GM12865 (cell line): Measurements from ENCODE around the gene FCGR3B.
A peak's percentile ranks its signal among the peaks of the same experiment; 100 is the strongest.
"Not testable (repeated sequence)": the region's sequence is repeated elsewhere in the genome, so short reads cannot be mapped to it uniquely, and the experiment has no call there.

Experiments used
- DNase-seq: peaks from one replicate; pipeline ENCODE4 v3.0.0; 2010; ENCODE audit warnings: low read depth
- H3K4me3 ChIP-seq: 2 replicates; pipeline ENCODE4 v1.5.1; 2011; ENCODE audit warnings: mild to moderate bottlenecking, low read depth, low read length, control low read depth
- TF ChIP-seq, protein P1 (sequence below): IDR thresholded peaks from 2 replicates; pipeline ENCODE4 v1.5.1; 2011; ENCODE audit warnings: low read length, control low read depth, low read depth, inconsistent platforms; ENCODE audit not compliant: insufficient read depth; ENCODE audit errors: missing control alignments

The FCGR3B gene

DNA sequence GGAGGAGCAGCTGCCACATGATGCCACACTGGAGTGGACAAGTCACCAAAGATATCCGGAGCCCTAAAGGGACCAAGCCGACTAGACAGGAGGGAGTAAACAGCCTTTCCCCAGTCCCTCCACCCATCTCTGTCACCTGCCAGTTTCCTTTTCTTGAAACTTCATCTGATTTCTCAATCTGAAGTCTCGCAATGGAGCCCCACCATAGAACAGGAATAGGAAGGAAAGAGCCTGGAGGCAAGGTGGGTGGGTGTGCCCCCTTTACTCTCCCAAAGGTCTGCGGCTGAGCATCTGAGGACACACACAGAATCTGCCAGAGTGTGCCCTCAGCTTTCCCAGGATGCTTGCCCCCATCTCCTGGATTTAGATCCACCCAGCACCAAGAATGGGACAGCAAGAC, at the start of gene FCGR3B:
FCGR3B (minus strand) TSS at position 101 of the 400 bp plus-strand sequence; CDS start at position 19, 82 bp downstream.
- TF ChIP-seq, protein P1, sequence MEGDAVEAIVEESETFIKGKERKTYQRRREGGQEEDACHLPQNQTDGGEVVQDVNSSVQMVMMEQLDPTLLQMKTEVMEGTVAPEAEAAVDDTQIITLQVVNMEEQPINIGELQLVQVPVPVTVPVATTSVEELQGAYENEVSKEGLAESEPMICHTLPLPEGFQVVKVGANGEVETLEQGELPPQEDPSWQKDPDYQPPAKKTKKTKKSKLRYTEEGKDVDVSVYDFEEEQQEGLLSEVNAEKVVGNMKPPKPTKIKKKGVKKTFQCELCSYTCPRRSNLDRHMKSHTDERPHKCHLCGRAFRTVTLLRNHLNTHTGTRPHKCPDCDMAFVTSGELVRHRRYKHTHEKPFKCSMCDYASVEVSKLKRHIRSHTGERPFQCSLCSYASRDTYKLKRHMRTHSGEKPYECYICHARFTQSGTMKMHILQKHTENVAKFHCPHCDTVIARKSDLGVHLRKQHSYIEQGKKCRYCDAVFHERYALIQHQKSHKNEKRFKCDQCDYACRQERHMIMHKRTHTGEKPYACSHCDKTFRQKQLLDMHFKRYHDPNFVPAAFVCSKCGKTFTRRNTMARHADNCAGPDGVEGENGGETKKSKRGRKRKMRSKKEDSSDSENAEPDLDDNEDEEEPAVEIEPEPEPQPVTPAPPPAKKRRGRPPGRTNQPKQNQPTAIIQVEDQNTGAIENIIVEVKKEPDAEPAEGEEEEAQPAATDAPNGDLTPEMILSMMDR: no peak
- no peak within 1 kb of the TSS for H3K4me3 ChIP-seq
- DNase-seq: no peak

DNA sequence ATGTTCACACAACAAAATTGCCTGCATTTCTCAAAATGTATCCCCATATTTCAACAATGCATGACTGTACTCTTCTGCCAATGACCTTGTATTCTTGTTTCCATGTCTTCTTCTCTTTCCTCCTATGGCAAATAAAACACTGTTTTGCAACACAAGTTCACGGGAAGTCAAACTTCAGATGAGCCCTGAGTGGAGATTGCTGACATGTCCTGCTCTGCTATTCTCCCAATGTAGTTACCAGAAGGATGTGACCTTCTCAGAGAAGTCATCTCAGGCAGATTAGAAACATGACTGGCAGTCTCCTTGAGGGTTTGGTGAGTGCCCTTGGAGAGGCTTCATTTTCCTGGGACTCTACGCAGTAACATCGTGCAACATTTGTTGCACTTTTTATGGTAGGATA, 47.5 kb upstream of the FCGR3B start:
- H3K4me3 ChIP-seq: no peak overlapping the region
- TF ChIP-seq, protein P1: no peak
- no peak for DNase-seq

DNA sequence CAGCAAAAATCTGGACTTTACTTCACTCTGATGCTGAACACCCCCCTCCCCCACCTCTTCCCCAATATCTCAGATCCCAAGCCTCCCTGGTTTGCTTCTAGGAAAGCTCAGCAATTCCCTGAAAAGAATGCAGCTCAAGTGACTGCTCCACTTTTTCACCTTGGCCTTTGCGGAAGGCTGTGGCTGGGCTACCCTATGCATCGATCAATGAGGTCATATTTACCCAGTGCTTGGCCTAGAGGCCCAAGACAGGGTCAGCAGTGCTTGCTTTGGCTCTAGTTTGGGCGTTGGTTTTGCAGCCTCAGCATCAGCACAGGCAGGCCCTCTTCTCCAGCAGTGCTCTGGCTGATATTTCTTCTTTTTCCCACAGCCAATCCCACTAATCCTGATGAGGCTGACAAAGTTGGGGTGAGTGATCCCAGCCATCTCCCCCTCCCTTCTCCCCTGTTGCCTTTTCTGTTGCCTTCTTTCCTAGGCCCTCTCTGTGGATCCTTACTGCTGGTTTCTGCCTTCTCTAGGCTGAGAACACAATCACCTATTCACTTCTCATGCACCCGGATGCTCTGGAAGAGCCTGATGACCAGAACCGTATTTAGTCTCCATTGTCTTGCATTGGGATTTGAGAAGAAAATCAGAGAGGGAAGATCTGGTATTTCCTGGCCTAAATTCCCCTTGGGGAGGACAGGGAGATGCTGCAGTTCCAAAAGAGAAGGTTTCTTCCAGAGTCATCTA, 46.1 kb upstream of the FCGR3B start:
- H3K4me3 ChIP-seq: no peak overlapping the region
- TF ChIP-seq, protein P1: no peak
- no peak for DNase-seq

DNA sequence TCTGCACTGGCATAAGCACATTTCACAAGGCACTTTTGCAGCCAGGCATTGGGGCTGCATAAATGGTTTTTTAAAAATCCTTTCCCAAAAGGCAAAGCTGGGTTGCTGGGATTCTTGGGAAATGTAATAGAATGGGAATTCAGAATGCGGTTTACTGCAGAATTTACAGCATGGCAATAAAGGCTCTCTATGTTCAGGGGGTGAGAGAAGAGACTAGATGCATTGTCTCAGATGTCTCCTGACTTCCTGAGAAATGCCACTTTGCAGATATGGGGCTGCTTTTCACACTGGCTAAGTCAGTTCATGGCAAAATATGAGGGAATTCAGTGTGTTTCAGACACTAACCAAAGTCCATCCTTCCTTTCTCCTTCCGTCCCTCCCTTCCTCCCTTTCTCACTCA, 45.5 kb upstream of the FCGR3B start:
- no peak for DNase-seq
- TF ChIP-seq, protein P1: no peak
- H3K4me3 ChIP-seq: no peak overlapping the region

DNA sequence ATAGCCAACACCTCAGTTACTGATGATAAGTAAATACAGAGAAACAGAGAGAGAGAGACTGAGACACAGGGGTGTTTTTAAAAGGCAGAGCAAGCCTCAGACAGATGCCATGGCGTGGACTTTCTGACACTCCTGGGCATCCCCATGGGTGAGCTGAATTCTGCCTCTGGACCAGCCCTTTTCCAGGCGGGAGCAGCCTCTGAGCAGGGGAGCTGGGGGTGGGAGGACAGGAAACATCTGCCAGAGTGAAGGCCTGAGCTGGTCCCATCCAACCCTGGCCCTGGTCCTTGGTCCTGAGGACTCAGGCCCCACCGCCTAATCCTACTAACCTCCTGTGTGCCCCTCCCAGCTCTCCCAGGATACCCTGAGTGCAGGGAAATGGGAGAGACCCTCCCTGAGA, 43.9 kb upstream of the FCGR3B start:
- not testable (repeated sequence) for H3K4me3 ChIP-seq, DNase-seq

DNA sequence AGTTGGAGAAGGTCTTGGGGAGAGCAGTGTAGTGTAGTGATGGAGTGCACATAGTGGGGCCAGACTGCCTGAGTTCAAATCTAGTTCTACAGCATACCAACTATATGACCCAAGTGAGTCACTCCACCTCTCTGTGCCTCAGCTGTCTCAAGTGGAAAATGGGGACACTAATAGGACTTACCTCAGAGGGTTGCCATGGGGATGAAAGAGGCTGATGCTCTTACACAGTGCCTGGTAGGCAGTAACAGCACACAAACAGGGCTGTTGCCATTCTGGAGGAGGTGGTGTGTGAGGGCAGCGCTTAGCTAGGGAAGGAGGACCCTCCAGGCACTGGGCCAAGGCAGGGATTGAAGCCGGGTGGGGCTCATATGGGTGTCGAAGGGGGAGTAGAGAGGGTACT, 43.5 kb upstream of the FCGR3B start:
- not testable (repeated sequence) for H3K4me3 ChIP-seq, DNase-seq

DNA sequence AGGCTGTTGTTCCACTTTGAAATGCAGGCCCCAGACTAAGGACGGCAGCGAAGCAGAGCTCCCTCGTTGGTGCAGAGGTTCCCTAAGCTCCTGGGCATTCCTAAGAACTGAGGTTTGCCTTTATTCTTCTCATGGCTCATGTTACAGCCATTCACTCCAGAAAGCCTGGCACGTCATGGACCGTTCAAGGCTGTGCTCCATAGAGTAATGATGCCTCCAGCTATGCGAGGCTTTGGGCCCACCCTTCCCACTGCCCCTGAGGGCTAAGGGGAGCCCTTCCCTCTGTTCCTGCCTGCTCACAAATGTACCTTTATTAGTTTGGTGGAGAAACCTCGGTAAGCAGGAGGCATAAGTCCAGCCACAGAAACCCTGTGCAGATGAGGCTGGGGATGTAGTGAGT, 42.5 kb upstream of the FCGR3B start:
- not testable (repeated sequence) for H3K4me3 ChIP-seq, DNase-seq

DNA sequence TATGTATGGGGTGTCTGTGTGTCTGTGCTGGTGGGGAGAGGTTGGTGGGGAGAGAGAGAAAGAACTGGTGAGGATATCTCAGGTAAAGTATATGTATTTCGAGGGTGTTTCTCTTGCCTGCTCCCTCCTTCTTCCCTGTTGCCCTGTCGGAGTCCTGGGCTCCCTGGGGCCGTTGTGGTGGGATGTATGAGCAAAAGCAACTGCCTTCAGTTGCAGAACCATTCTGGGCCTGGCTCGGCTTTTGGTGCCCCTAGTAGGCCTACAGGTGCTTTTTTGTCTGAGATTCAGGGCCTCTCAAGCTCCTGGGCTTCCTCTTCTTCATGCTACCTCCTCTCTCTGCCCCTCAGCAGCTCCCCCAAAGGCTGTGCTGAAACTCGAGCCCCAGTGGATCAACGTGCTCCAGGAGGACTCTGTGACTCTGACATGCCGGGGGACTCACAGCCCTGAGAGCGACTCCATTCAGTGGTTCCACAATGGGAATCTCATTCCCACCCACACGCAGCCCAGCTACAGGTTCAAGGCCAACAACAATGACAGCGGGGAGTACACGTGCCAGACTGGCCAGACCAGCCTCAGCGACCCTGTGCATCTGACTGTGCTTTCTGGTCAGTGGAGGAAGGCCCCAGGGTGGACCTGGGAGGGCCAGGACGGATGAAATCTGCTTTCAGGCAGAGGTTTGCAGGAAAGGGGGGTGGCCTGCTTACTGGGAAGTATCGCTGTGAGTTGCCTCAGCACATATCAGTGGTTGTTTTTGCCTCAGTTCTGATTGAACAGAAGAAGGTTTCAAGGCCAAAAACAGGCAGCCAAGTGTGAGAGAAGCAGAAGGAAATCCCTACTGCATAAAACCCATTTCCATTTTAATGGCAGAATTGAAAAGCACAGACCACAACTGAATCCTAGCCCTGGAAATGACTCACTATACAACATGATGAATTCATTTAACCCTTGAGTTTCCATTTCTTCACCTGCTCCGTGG, 40.4 kb upstream of the FCGR3B start:
- not testable (repeated sequence) for H3K4me3 ChIP-seq
- DNase-seq: peak; percentile 15

DNA sequence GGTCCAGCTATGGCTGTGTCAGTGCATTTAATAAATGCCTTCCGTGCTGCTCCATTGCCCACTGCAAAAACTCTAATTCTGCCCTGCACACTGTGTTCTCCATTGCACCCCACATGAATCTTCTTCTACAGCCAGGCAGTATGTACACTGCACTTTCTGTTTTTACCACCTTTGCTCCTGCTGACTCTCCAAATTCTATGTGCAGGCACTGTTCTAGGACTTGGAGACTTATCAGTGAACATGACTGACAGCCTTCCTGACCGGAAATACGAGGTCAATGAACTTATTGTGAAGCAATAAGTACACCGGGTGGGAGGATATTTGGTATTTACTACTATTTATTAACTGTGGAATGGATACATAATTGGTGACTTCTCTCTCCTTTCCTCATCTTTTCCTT, 33.7 kb upstream of the FCGR3B start:
- DNase-seq: not testable (repeated sequence)

DNA sequence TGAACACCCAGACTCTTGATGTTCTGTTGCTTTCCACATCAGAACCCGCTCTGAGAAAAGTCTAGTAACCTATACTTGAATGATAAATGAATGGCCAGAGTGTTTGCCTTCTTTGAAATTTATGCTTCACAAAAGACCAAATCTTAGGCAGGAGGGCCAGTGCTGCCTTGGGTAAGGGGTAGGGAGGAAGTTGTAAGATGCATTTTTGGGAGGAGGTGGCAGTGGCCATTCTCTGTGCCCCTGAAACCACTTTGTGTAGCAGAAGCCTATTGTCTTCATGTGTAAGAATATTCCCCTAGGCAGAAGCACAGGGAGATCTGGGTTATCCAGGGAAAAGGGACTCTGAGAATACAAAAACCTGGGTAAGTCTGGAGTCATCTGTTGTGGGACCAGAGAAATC, 32.6 kb upstream of the FCGR3B start:
- not testable (repeated sequence) for H3K4me3 ChIP-seq, DNase-seq

More for the DNA sequence above, 33.7 kb upstream of the FCGR3B start:
- H3K4me3 ChIP-seq: not testable (repeated sequence)

DNA sequence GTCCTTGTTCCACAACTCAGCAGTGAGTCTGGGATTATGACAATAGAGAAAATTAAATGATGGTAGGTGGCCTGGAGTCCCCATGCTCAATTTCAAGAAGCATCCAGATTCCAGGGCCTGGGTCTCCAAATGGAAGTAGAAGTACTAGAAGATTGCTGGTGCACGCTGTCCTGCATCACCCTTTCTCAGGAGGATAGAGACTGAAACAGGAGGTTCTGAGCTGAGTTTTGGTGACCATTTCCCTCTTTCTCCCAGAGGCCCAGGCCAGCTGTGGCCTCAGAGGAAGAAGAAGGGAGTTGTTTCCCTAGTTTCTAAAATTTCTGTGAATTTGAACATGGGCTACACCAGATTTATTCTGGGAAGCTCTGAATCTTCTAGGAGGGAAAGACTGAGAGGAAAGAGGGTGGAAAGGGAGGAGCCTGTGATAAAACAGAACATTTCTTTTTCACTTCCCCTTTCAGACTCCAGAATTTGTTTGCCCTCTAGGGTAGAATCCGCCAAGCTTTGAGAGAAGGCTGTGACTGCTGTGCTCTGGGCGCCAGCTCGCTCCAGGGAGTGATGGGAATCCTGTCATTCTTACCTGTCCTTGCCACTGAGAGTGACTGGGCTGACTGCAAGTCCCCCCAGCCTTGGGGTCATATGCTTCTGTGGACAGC, 31.8 kb upstream of the FCGR3B start, which contains the start of gene FCGR2B:
FCGR2B (plus strand) TSS at position 460 of the 656 bp plus-strand sequence; CDS start at position 559, 99 bp downstream.
- H3K4me3 ChIP-seq, DNase-seq: not testable (repeated sequence)

DNA sequence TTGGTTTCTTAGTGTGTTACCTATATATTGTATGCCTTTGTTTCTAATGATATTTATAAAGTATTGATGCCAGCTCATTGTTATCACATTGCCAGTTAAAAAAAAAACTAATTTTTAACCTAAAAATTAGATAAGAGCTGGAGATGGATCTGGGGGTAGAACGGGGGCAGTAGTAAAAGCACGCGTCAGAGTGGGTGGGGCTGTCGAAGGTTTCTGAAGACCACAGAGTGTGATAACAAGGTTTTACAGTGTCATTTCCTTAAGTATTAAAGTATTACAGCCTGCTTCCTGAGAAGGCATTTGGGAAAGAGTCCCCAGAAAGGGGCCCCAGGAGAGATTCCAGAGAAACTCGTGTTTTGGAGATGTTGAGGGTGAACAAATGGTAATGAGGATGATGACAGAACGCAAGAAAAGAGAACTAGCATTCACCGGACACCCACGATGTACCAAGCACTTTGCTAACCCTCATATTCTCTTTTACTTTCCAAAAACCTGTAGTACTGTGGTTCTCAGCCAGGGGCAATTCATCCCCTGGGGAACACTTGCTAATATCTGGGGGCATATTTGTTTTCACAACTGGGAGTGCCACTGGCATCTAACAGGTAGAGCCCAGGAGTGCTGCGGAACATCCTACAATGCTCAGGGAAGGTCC, 30.8 kb upstream of the FCGR3B start:
- H3K4me3 ChIP-seq, DNase-seq: not testable (repeated sequence)

DNA sequence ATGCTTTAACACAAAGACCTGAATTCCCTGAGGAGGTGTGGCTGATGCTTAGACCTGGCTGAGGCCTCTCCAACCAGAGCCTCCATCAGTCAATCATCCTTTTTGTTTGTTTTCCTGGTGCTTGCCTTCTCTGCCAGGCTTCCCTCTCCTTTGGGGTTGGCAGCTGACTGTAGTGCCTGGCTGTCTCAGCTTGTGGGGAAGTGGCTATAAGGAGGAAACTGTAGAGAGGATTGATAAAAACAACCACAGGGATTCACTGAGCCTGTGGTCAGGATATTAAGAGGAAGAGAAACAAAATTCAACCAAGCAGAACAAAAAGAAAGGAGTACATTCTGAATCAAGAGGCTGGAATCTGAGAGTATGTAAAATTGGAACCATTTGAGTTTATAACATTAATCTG, 27.5 kb upstream of the FCGR3B start:
- DNase-seq: not testable (repeated sequence)

More for the DNA sequence above, 27.5 kb upstream of the FCGR3B start:
- not testable (repeated sequence) for H3K4me3 ChIP-seq
